NCI-H748 (cell line): ENCODE data around the gene UGT1A3.
"Not testable (repeated sequence)": the region's sequence is repeated elsewhere in the genome, so short reads cannot be mapped to it uniquely, and the experiment has no call there.

Source experiments
- DNase-seq: peaks from one replicate; lab custom pipeline; 2025; ENCODE audit not compliant: unreplicated experiment; lab: John Stamatoyannopoulos, UW

The UGT1A3 gene

GRCh38 chr2:233707940-233708644 lies 20.8 kb upstream of the UGT1A3 start:
- no peak for DNase-seq

- no peak for DNase-seq
Measured at GRCh38 chr2:233708942-233709341, 19.9 kb upstream of the UGT1A3 start.

GRCh38 chr2:233711312-233712008 lies 17.4 kb upstream of the UGT1A3 start:
- DNase-seq = peak; percentile 75

GRCh38 chr2:233712611-233713261 lies 16.1 kb upstream of the UGT1A3 start, which contains the start of gene UGT1A5:
TSS of gene UGT1A5 (plus strand) at chr2:233712907. CDS start at chr2:233712992, 85 bp downstream.
- no peak for DNase-seq

- no peak for DNase-seq
Measured at GRCh38 chr2:233713262-233713615, 15.6 kb upstream of the UGT1A3 start.

GRCh38 chr2:233714121-233714520 lies 14.7 kb upstream of the UGT1A3 start:
- DNase-seq = no peak

GRCh38 chr2:233718552-233718951 lies 10.3 kb upstream of the UGT1A3 start, which contains the start of gene UGT1A4:
TSS of gene UGT1A4 (plus strand) at chr2:233718736. CDS start at chr2:233718821, 85 bp downstream.
- DNase-seq = no peak

- peak; percentile 41 for DNase-seq
Measured at GRCh38 chr2:233736868-233737653, 8.2 kb downstream of the UGT1A3 start.

- DNase-seq = no peak
Measured at GRCh38 chr2:233740870-233741269, 12.0 kb downstream of the UGT1A3 start.

- no peak for DNase-seq
Measured at GRCh38 chr2:233743464-233744259, 14.8 kb downstream of the UGT1A3 start.

GRCh38 chr2:233745073-233745755 lies 16.4 kb downstream of the UGT1A3 start:
- DNase-seq = no peak

GRCh38 chr2:233745838-233746237 lies 17.0 kb downstream of the UGT1A3 start:
- DNase-seq = not testable (repeated sequence)

- no peak for DNase-seq
Measured at GRCh38 chr2:233746475-233747282, 17.8 kb downstream of the UGT1A3 start.

- DNase-seq = no peak
Measured at GRCh38 chr2:233747283-233747544, 18.4 kb downstream of the UGT1A3 start.

- DNase-seq = not testable (repeated sequence)
Measured at GRCh38 chr2:233750689-233751088, 21.8 kb downstream of the UGT1A3 start.

- not testable (repeated sequence) for DNase-seq
Measured at GRCh38 chr2:233751212-233752009, 22.6 kb downstream of the UGT1A3 start.

- DNase-seq = no peak
Measured at GRCh38 chr2:233754872-233755611, 26.2 kb downstream of the UGT1A3 start.
